GM23338 (cell line): ENCODE measurements around the gene SNX32. TPM values are rescaled to one million over a fixed set of nuclear protein-coding genes. Genes with fewer than 3 reads are reported as not detected.

ENCODE experiments used
- ATAC-seq: fragments of 200-7000 bp; cut with Tn5 transposase; 3 replicates; pipeline ENCODE4 v1.9.1; 2020
- DNase-seq: peaks from one replicate; pipeline ENCODE4 v3.0.0-alpha.2; 2015; ENCODE audit warnings: low spot score
- H2AFZ ChIP-seq: fragments of 200-600 bp; sonication (generic); 2 replicates; pipeline ENCODE4 v1.8.0; 2016; ENCODE audit warnings: antibody characterized with exemption, mild to moderate bottlenecking, moderate library complexity
- H3F3A ChIP-seq: fragments of 200-600 bp; sonication (generic); replicated peaks from 2 replicates; pipeline ENCODE4 v1.8.0; 2017; ENCODE audit warnings: antibody characterized with exemption, mixed run types, low read depth
- H3K27ac ChIP-seq: fragments of 200-600 bp; sonication (generic); 2 replicates; pipeline ENCODE4 v1.6.1; 2016; ENCODE audit warnings: low read depth
- H3K27me3 ChIP-seq: fragments of 200-600 bp; sonication (generic); 2 replicates; pipeline ENCODE4 v1.8.0; 2016; ENCODE audit warnings: mild to moderate bottlenecking, mixed run types, moderate library complexity; ENCODE audit not compliant: insufficient read depth
- H3K36me3 ChIP-seq: fragments of 200-600 bp; sonication (generic); 2 replicates; pipeline ENCODE4 v1.8.0; 2016; ENCODE audit warnings: mild to moderate bottlenecking; ENCODE audit not compliant: insufficient read depth
- H3K4me1 ChIP-seq: fragments of 200-600 bp; sonication (generic); 2 replicates; pipeline ENCODE4 v1.8.0; 2016; ENCODE audit warnings: mild to moderate bottlenecking, moderate library complexity; ENCODE audit not compliant: insufficient read depth
- H3K4me2 ChIP-seq: fragments of 200-600 bp; sonication (generic); 2 replicates; pipeline ENCODE4 v1.7.1; 2017; ENCODE audit warnings: mixed run types
- H3K4me3 ChIP-seq: fragments of 200-600 bp; sonication (generic); 2 replicates; pipeline ENCODE4 v1.6.1; 2016; ENCODE audit warnings: mixed run types
- H3K79me2 ChIP-seq: fragments of 200-600 bp; sonication (generic); replicated peaks from 2 replicates; pipeline ENCODE4 v1.8.0; 2017; ENCODE audit warnings: mild to moderate bottlenecking; ENCODE audit not compliant: insufficient read depth
- H3K9me2 ChIP-seq: fragments of 200-600 bp; sonication (generic); 2 replicates; pipeline ENCODE4 v1.8.0; 2017; ENCODE audit not compliant: insufficient read depth
- H4K20me1 ChIP-seq: fragments of 200-600 bp; sonication (generic); replicated peaks from 2 replicates; pipeline ENCODE4 v1.8.0; 2017; ENCODE audit warnings: mild to moderate bottlenecking; ENCODE audit not compliant: insufficient read depth
- H3K27ac Mint-ChIP-seq: 2 replicates; pipeline ENCODE4 v1.8.0; 2020; ENCODE audit warnings: inconsistent platforms, mild to moderate bottlenecking, moderate library complexity, mixed read lengths
- H3K27me3 Mint-ChIP-seq: 3 replicates; pipeline ENCODE4 v1.8.0; 2022; ENCODE audit warnings: low read depth, mild to moderate bottlenecking, moderate library complexity, mixed read lengths, inconsistent platforms; ENCODE audit not compliant: insufficient read depth, poor library complexity
- H3K36me3 Mint-ChIP-seq: 3 replicates; pipeline ENCODE4 v1.8.0; 2021; ENCODE audit warnings: low read depth, mild to moderate bottlenecking, inconsistent platforms, moderate library complexity, mixed read lengths
- H3K4me1 Mint-ChIP-seq: 3 replicates; pipeline ENCODE4 v1.8.0; 2020; ENCODE audit warnings: mild to moderate bottlenecking, inconsistent platforms, mixed read lengths
- H3K4me3 Mint-ChIP-seq: 3 replicates; pipeline ENCODE4 v1.8.0; 2021; ENCODE audit warnings: moderate library complexity, mild to moderate bottlenecking, inconsistent platforms, mixed read lengths
- H3K9me3 Mint-ChIP-seq: 3 replicates; pipeline ENCODE4 v1.8.0; 2020; ENCODE audit warnings: moderate library complexity, mild to moderate bottlenecking, inconsistent platforms, mixed read lengths
- EZH2 ChIP-seq: fragments of 200-600 bp; sonication (generic); IDR thresholded peaks from one replicate; pipeline ENCODE4 v1.8.0; 2017; ENCODE audit warnings: antibody characterized with exemption, mild to moderate bottlenecking, low read depth; ENCODE audit not compliant: unreplicated experiment
- JUNB ChIP-seq: IDR thresholded peaks from one replicate; pipeline ENCODE4 v1.6.1; 2016; ENCODE audit warnings: antibody characterized with exemption; ENCODE audit not compliant: unreplicated experiment
- NANOG ChIP-seq: IDR thresholded peaks from 2 replicates; pipeline ENCODE4 v1.6.1; 2016; ENCODE audit warnings: antibody characterized with exemption, borderline replicate concordance
- ZNF331 ChIP-seq: fragments of 250-450 bp; sonication (Bioruptor Pico); IDR thresholded peaks from 2 replicates; pipeline ENCODE4 v1.5.0; 2020; ENCODE audit warnings: low read depth, mild to moderate bottlenecking, moderate library complexity
- polyA plus RNA-seq: library from polyadenylated mRNA; unstranded; fragments of >200 nt; fragmentation: Nextera tagmentation; extraction: Ambion mirVana; gene quantifications from 2 replicates; pipeline ENCODE4 v1.2.1, GENCODE V29; 2016
- total RNA-seq: library from RNA; depleted of rRNA; stranded (reverse); fragments of >200 nt; shearing (Covaris generic); gene quantifications from 2 replicates; pipeline ENCODE4 v1.2.3, GENCODE V29; 2014
- TF ChIP-seq, protein P1 (sequence below): fragments of 250-450 bp; sonication (Bioruptor Pico); IDR thresholded peaks from 2 replicates; pipeline ENCODE4 v1.5.0; 2020; ENCODE audit warnings: mild to moderate bottlenecking, moderate library complexity

Gene SNX32
- total and polyA plus RNA-seq, 2 experiments from 2014 or later, result 0.49 to 1.2 TPM

DNA sequence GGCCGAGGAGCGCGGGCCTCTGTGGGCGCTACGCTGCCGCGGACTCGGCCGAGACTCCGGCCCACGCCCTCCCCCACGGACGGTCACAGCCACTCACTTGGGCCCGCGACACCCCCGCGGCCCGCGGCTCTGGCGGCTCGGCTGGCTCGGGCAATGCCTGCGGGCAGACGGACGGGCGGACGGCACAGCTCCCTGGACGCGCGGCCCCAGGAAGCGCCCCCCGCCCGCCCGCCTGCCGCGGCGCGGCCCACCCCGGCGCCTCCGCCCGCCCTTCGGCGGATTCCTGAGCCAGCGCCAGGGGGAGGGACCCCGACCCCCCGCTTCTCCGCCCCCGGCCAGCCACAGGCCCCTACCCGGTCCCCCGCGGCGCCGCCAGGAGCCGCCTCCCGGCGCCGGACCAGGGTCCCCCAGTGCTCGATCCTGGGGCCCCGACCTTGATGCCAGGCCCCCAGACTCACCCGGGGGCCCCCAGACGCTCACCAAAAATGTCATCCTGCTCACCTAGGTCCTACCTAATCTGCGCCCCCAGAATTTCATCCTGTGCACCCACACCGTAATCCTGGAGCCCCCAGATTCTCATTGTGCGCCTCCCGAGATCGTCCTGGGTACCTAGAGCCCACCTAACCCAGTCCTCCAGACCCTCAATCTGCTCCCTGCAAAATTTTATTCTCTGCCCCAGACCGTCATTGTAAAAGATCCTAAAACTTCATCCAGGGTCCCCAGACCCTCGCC lies 39.0 kb downstream of the SNX32 start, which contains the start of gene EFEMP2:
Gene EFEMP2, minus strand, starts transcription at position 215 of the 732 bp plus-strand sequence. CDS start 446 bp downstream, outside the sequence.
- no peak within 1 kb of the TSS for H3K27ac Mint-ChIP-seq
- H3K4me2 ChIP-seq, result peak within 1 kb of the TSS; percentile 99
- H2AFZ ChIP-seq, result peak within 1 kb of the TSS; percentile 98
- ATAC-seq (peak; percentile 9), DNase-seq (no peak)
- H3K36me3 ChIP-seq, result no peaks in the 10 kb centered on the region
- H3K4me3 ChIP-seq, result peak within 1 kb of the TSS; percentile 83
- no peaks in the 10 kb centered on the region for H3K9me2 ChIP-seq
- H3K4me3 Mint-ChIP-seq, result peak within 1 kb of the TSS; percentile 75
- H3K4me1 Mint-ChIP-seq, result peaks cover 3% of the 10 kb centered on the region; the same call in 2 of the 3 replicates
- H3F3A ChIP-seq, result no peaks in the 10 kb centered on the region; the same call in 1 of the 2 replicates
- peaks cover 46% of the 10 kb centered on the region for H3K27me3 Mint-ChIP-seq
- no peaks in the 10 kb centered on the region; the same call in 1 of the 2 replicates for H3K4me1 ChIP-seq
- H3K27me3 ChIP-seq, result peaks cover 29% of the 10 kb centered on the region
- H3K79me2 ChIP-seq, result no peaks in the 10 kb centered on the region
- H3K9me3 Mint-ChIP-seq, result no peaks in the 10 kb centered on the region; the same call in 2 of the 3 replicates
- no peaks in the 10 kb centered on the region; the same call in 1 of the 2 replicates for H4K20me1 ChIP-seq
- TF ChIP-seq NANOG, result no peak
- TF ChIP-seq, protein P1, sequence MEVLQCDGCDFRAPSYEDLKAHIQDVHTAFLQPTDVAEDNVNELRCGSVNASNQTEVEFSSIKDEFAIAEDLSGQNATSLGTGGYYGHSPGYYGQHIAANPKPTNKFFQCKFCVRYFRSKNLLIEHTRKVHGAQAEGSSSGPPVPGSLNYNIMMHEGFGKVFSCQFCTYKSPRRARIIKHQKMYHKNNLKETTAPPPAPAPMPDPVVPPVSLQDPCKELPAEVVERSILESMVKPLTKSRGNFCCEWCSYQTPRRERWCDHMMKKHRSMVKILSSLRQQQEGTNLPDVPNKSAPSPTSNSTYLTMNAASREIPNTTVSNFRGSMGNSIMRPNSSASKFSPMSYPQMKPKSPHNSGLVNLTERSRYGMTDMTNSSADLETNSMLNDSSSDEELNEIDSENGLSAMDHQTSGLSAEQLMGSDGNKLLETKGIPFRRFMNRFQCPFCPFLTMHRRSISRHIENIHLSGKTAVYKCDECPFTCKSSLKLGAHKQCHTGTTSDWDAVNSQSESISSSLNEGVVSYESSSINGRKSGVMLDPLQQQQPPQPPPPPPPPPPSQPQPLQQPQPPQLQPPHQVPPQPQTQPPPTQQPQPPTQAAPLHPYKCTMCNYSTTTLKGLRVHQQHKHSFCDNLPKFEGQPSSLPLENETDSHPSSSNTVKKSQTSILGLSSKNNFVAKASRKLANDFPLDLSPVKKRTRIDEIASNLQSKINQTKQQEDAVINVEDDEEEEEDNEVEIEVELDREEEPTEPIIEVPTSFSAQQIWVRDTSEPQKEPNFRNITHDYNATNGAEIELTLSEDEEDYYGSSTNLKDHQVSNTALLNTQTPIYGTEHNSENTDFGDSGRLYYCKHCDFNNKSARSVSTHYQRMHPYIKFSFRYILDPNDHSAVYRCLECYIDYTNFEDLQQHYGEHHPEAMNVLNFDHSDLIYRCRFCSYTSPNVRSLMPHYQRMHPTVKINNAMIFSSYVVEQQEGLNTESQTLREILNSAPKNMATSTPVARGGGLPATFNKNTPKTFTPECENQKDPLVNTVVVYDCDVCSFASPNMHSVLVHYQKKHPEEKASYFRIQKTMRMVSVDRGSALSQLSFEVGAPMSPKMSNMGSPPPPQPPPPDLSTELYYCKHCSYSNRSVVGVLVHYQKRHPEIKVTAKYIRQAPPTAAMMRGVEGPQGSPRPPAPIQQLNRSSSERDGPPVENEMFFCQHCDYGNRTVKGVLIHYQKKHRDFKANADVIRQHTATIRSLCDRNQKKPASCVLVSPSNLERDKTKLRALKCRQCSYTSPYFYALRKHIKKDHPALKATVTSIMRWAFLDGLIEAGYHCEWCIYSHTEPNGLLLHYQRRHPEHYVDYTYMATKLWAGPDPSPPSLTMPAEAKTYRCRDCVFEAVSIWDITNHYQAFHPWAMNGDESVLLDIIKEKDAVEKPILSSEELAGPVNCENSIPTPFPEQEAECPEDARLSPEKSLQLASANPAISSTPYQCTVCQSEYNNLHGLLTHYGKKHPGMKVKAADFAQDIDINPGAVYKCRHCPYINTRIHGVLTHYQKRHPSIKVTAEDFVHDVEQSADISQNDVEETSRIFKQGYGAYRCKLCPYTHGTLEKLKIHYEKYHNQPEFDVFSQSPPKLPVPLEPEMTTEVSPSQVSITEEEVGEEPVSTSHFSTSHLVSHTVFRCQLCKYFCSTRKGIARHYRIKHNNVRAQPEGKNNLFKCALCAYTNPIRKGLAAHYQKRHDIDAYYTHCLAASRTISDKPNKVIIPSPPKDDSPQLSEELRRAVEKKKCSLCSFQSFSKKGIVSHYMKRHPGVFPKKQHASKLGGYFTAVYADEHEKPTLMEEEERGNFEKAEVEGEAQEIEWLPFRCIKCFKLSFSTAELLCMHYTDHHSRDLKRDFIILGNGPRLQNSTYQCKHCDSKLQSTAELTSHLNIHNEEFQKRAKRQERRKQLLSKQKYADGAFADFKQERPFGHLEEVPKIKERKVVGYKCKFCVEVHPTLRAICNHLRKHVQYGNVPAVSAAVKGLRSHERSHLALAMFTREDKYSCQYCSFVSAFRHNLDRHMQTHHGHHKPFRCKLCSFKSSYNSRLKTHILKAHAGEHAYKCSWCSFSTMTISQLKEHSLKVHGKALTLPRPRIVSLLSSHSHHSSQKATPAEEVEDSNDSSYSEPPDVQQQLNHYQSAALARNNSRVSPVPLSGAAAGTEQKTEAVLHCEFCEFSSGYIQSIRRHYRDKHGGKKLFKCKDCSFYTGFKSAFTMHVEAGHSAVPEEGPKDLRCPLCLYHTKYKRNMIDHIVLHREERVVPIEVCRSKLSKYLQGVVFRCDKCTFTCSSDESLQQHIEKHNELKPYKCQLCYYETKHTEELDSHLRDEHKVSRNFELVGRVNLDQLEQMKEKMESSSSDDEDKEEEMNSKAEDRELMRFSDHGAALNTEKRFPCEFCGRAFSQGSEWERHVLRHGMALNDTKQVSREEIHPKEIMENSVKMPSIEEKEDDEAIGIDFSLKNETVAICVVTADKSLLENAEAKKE (CRISPR knock-in tag), result no peak
- TF ChIP-seq JUNB, result no peak
- TF ChIP-seq ZNF331, result no peak
- TF ChIP-seq EZH2, result peak; percentile 63
- no peak within 1 kb of the TSS for H3K27ac ChIP-seq
- no peaks in the 10 kb centered on the region for H3K36me3 Mint-ChIP-seq
